Astrocyte (in vitro differentiated cells and primary cell): ENCODE measurements around the gene CEP19. TPM values are rescaled to one million over a fixed set of nuclear protein-coding genes. Genes with fewer than 3 reads are reported as not detected.

ENCODE experiments used
- DNase-seq: peaks from one replicate; pipeline ENCODE4 v3.0.0-alpha.2; 2010; ENCODE audit warnings: low read depth
- FAIRE-seq: peaks from 2 replicates; lab custom pipeline; 2011; peaks lifted over from hg19 to GRCh38; lab: Jason Lieb, UNC
- H2AFZ ChIP-seq: 2 replicates; pipeline ENCODE4 v1.6.0; 2012; ENCODE audit warnings: low read depth, low read length, inconsistent platforms
- H3K27ac ChIP-seq: 2 replicates; pipeline ENCODE4 v1.5.1; 2011; ENCODE audit warnings: low read depth, low read length, inconsistent platforms
- H3K27me3 ChIP-seq: 2 replicates; pipeline ENCODE4 v1.6.0; 2011; ENCODE audit warnings: low read length, inconsistent platforms; ENCODE audit not compliant: insufficient read depth
- H3K36me3 ChIP-seq: 2 replicates; pipeline ENCODE4 v1.5.1; 2011; ENCODE audit warnings: low read length, inconsistent platforms; ENCODE audit not compliant: insufficient read depth
- H3K4me1 ChIP-seq: 2 replicates; pipeline ENCODE4 v1.5.1; 2011; ENCODE audit warnings: low read length, inconsistent platforms; ENCODE audit not compliant: insufficient read depth
- H3K4me2 ChIP-seq: 2 replicates; pipeline ENCODE4 v1.6.0; 2012; ENCODE audit warnings: low read length, inconsistent platforms
- H3K4me3 ChIP-seq: 2 replicates; pipeline ENCODE4 v1.5.1; 2011; ENCODE audit warnings: low read depth, mild to moderate bottlenecking, low read length, inconsistent platforms; ENCODE audit not compliant: insufficient read depth
- H3K79me2 ChIP-seq: 2 replicates; pipeline ENCODE4 v1.6.0; 2012; ENCODE audit warnings: mild to moderate bottlenecking, low read length, inconsistent platforms; ENCODE audit not compliant: insufficient read depth
- H3K9ac ChIP-seq: 2 replicates; pipeline ENCODE4 v1.6.0; 2012; ENCODE audit warnings: mild to moderate bottlenecking, low read length, inconsistent platforms
- H3K9me3 ChIP-seq: 2 replicates; pipeline ENCODE4 v1.5.1; 2012; ENCODE audit warnings: low read depth, mild to moderate bottlenecking, low read length, inconsistent platforms; ENCODE audit not compliant: insufficient read depth
- H4K20me1 ChIP-seq: 2 replicates; pipeline ENCODE4 v1.6.0; 2012; ENCODE audit warnings: low read length, inconsistent platforms; ENCODE audit not compliant: insufficient read depth
- H3K27ac Mint-ChIP-seq: one replicate; pipeline ENCODE4 v1.8.0; 2021; ENCODE audit warnings: mild to moderate bottlenecking, mixed read lengths; ENCODE audit not compliant: unreplicated experiment
- H3K27me3 Mint-ChIP-seq: one replicate; pipeline ENCODE4 v1.8.0; 2021; ENCODE audit warnings: low read depth, mixed read lengths; ENCODE audit not compliant: unreplicated experiment
- H3K36me3 Mint-ChIP-seq: one replicate; pipeline ENCODE4 v1.8.0; 2021; ENCODE audit warnings: low read depth, mixed read lengths; ENCODE audit not compliant: unreplicated experiment
- H3K4me1 Mint-ChIP-seq: one replicate; pipeline ENCODE4 v1.8.0; 2021; ENCODE audit warnings: low read depth, mixed read lengths; ENCODE audit not compliant: unreplicated experiment
- H3K4me3 Mint-ChIP-seq: one replicate; pipeline ENCODE4 v1.8.0; 2021; ENCODE audit warnings: mild to moderate bottlenecking, moderate library complexity, mixed read lengths; ENCODE audit not compliant: unreplicated experiment
- H3K9me3 Mint-ChIP-seq: one replicate; pipeline ENCODE4 v1.8.0; 2021; ENCODE audit warnings: mild to moderate bottlenecking, mixed read lengths; ENCODE audit not compliant: unreplicated experiment
- EZH2 ChIP-seq: IDR thresholded peaks from 2 replicates; pipeline ENCODE4 v1.6.1; 2012; ENCODE audit warnings: mild to moderate bottlenecking, low read length, inconsistent platforms; ENCODE audit not compliant: insufficient read depth
- total RNA-seq: library from RNA; stranded (reverse); gene quantifications from 2 replicates; pipeline ENCODE4 v1.2.1, GENCODE V29; 2021
- TF ChIP-seq, protein P1 (sequence below): IDR thresholded peaks from 2 replicates; pipeline ENCODE4 v1.5.1; 2011; ENCODE audit warnings: low read depth, mild to moderate bottlenecking, inconsistent platforms, low read length, moderate library complexity; ENCODE audit not compliant: insufficient read depth

The CEP19 gene
- total RNA-seq, 1 donor from 2014 or later = 2.8 TPM

DNA sequence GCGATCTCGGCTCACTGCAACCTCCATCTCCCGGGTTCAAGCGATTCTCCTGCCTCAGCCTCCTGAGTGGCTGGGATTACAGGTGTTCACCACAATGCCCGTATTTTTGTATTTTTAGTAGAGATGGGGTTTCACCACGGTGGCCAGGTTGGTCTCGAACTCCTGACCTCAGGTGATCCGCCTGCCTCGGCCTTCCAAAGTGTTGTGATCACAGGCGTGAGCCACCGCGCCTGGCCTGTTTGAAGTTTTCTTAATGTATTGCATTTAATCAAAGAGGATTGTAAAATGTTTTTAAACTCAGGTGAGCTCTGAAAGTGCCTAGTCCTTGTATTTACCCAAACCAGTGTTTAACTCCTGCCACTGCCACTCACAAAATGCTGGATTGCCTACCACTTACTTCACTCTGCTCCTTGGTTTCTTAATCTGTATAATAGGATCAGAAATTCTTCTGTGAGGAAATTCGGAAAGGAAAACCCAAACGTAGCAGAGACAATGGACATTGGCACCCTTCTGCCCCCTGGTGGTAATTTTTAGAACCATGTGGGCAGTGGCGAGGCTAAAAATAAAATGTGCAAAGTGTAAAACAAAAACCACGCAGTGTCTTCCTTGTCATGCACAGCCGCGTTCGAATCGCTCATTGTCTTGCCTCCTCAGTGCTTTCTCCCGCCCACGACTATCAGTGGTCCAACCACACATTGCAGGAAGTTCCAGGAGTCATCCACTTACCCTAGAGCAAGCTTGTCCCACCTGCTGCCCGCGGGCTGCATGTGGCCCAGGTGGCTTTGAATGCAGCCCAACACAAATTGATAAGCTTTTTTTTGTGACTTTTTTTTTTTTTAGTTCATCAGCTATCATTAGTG lies 27.3 kb downstream of the CEP19 start:
- no peak overlapping the region for H3K4me3 ChIP-seq
- H3K9ac ChIP-seq = no peak overlapping the region
- no peaks in the 10 kb centered on the region for H3K4me1 ChIP-seq
- FAIRE-seq (no peak), DNase-seq (peak; percentile 14)
- H3K79me2 ChIP-seq = no peaks in the 10 kb centered on the region
- no peak for TF ChIP-seq EZH2
- TF ChIP-seq, protein P1, sequence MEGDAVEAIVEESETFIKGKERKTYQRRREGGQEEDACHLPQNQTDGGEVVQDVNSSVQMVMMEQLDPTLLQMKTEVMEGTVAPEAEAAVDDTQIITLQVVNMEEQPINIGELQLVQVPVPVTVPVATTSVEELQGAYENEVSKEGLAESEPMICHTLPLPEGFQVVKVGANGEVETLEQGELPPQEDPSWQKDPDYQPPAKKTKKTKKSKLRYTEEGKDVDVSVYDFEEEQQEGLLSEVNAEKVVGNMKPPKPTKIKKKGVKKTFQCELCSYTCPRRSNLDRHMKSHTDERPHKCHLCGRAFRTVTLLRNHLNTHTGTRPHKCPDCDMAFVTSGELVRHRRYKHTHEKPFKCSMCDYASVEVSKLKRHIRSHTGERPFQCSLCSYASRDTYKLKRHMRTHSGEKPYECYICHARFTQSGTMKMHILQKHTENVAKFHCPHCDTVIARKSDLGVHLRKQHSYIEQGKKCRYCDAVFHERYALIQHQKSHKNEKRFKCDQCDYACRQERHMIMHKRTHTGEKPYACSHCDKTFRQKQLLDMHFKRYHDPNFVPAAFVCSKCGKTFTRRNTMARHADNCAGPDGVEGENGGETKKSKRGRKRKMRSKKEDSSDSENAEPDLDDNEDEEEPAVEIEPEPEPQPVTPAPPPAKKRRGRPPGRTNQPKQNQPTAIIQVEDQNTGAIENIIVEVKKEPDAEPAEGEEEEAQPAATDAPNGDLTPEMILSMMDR = peak; percentile 89
- peaks cover 4% of the 10 kb centered on the region for H3K27me3 Mint-ChIP-seq
- no peaks in the 10 kb centered on the region for H3K9me3 ChIP-seq
- H3K9me3 Mint-ChIP-seq = no peaks in the 10 kb centered on the region
- H3K36me3 Mint-ChIP-seq = no peaks in the 10 kb centered on the region
- H3K27me3 ChIP-seq = peaks cover 9% of the 10 kb centered on the region
- H4K20me1 ChIP-seq = no peaks in the 10 kb centered on the region
- H2AFZ ChIP-seq = peak overlapping the region; percentile 38
- H3K4me2 ChIP-seq = peak overlapping the region; percentile 34
- no peaks in the 10 kb centered on the region for H3K36me3 ChIP-seq
- H3K27ac Mint-ChIP-seq = no peak overlapping the region
- no peak overlapping the region for H3K4me3 Mint-ChIP-seq
- peaks cover 6% of the 10 kb centered on the region for H3K4me1 Mint-ChIP-seq
- H3K27ac ChIP-seq = no peak overlapping the region

DNA sequence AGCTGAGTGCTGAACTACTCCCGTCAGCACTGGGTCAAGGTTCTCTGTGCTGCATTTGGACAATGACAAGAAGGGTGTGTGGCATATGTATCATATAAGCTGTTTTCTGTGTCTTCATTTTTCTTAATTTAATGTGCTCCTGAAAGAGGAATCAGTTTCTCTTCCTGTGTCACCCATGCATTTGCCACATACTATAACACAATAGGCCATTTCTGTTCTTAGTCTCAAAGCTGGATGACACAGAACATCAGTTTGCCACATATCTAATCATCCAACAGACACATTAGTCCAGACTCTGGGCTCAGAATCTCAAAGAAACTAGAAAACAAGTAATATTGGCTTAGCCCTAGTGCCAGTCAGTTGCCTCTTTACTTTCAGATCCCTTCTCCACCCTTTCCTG lies 34.1 kb downstream of the CEP19 start:
- TF ChIP-seq, protein P1 = no peak
- no peak for TF ChIP-seq EZH2
- DNase-seq (no peak), FAIRE-seq (no peak)
- Histone ChIP-seq H3K4me2 (no peak overlapping the region), H4K20me1 (no peaks in the 10 kb centered on the region), H3K4me1 (no peaks in the 10 kb centered on the region), H3K9me3 (no peaks in the 10 kb centered on the region), H3K36me3 (no peaks in the 10 kb centered on the region), H3K27me3 (peaks cover 28% of the 10 kb centered on the region), H3K27ac (no peak overlapping the region), H3K9ac (no peak overlapping the region), H3K79me2 (no peaks in the 10 kb centered on the region), H3K4me3 (no peak overlapping the region), H2AFZ (no peak overlapping the region)
- H3K4me3 Mint-ChIP-seq = no peak overlapping the region
- H3K36me3 Mint-ChIP-seq = no peaks in the 10 kb centered on the region
- H3K27ac Mint-ChIP-seq = no peak overlapping the region
- peaks cover 9% of the 10 kb centered on the region for H3K27me3 Mint-ChIP-seq
- H3K9me3 Mint-ChIP-seq = peaks cover 2% of the 10 kb centered on the region
- no peaks in the 10 kb centered on the region for H3K4me1 Mint-ChIP-seq

DNA sequence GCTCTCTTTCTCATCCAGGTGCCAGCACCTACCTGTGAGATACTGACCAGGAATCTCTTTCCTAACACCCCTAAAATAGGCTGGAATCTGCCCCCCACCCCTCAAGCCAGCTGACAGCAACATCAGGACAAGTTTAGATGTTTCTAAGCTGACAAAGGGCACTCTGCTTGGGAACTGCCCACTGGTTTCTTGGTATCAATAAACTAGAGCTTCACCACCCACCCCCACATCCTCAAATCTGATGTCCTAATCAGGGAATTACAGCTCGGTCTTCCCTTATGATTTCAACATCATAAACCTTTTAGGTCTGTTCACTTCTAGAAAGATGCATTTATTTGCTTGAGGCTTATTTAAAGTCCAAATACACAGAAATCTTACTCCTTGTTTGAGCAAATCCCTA lies 34.7 kb downstream of the CEP19 start:
- Histone ChIP-seq H3K4me1 (no peaks in the 10 kb centered on the region), H3K27ac (no peak overlapping the region), H3K27me3 (peaks cover 27% of the 10 kb centered on the region), H3K36me3 (no peaks in the 10 kb centered on the region), H3K9ac (no peak overlapping the region), H2AFZ (no peak overlapping the region), H4K20me1 (no peaks in the 10 kb centered on the region), H3K9me3 (no peaks in the 10 kb centered on the region), H3K79me2 (no peaks in the 10 kb centered on the region), H3K4me2 (no peak overlapping the region), H3K4me3 (no peak overlapping the region)
- peaks cover 2% of the 10 kb centered on the region for H3K9me3 Mint-ChIP-seq
- H3K27me3 Mint-ChIP-seq = peaks cover 9% of the 10 kb centered on the region
- no peak overlapping the region for H3K4me3 Mint-ChIP-seq
- DNase-seq (no peak), FAIRE-seq (no peak)
- no peak overlapping the region for H3K27ac Mint-ChIP-seq
- H3K36me3 Mint-ChIP-seq = no peaks in the 10 kb centered on the region
- TF ChIP-seq, protein P1 = no peak
- no peak for TF ChIP-seq EZH2
- no peaks in the 10 kb centered on the region for H3K4me1 Mint-ChIP-seq
